D341Med (cell line): ENCODE results near the gene SCAF11.

ENCODE experiments used
- DNase-seq: peaks from one replicate; pipeline ENCODE4 v3.0.0; 2012; ENCODE audit warnings: low spot score

SCAF11 gene

GRCh38 chr12:45978108-45978507, 12.3 kb downstream of the SCAF11 start:
- DNase-seq = no peak

GRCh38 chr12:45977620-45978019, 12.8 kb downstream of the SCAF11 start:
- no peak for DNase-seq

- no peak for DNase-seq
These were observed 14.9 kb downstream of the SCAF11 start for GRCh38 chr12:45975506-45975905.

GRCh38 chr12:45974883-45975282, 15.5 kb downstream of the SCAF11 start:
- DNase-seq = no peak

- DNase-seq = no peak
These were observed 16.1 kb downstream of the SCAF11 start for GRCh38 chr12:45974171-45974719.

DNA sequence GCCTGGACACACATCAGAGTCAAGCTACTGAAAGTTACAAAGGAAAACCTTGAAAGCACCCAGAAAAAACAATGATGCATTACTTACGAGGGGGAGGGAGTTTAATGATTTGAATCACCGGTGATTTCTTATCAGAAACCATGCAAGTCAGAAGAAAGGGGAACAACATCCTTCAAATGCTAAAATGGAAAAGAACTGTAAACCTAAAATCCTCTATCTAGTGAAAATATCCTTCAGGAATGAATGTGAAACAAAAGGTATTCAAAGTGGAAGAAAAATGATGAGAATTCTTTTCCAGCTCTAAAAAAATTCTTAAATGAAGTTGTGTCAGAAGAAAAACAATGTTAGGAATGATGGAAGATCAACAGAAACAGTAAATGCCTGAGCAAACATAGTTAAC, 16.8 kb downstream of the SCAF11 start:
- DNase-seq = no peak

DNA sequence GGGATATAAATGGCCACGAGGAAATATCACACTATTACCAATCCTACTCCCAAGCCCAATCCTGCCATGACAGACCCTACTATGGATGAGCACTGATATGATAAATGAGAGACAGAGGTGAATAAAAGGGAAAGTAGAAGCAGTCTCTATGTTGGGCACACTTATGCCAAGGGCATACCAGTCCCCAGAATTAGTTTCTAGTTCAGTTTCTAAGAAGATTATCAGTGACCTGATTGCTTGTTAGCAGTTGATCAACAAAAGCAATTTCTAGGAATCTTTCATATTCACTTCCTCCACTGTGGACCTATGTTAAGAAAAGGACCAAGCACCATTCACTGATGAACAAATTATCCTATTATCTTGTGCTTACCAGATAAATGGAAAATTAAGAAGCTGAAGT, 20.0 kb downstream of the SCAF11 start:
- DNase-seq = no peak

DNA sequence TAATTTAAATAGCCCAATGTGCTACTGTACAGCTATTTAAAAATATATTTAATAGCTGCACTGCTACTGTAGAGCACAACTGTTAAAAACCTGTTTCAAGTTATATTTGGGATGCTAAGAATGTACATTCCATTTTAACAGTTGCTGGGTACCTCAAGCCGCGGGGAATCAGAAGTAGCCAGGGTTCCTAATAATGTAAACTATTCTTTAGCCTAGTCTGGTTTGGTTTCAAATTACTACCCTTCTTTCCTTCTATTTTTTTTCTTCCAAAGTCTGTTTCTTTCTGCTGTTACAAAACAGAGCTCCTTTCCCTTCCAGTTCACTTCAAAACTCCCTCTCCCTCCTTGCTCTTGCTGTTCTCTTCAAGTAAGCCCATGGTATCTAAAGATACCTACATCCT, 21.3 kb downstream of the SCAF11 start:
- no peak for DNase-seq

DNA sequence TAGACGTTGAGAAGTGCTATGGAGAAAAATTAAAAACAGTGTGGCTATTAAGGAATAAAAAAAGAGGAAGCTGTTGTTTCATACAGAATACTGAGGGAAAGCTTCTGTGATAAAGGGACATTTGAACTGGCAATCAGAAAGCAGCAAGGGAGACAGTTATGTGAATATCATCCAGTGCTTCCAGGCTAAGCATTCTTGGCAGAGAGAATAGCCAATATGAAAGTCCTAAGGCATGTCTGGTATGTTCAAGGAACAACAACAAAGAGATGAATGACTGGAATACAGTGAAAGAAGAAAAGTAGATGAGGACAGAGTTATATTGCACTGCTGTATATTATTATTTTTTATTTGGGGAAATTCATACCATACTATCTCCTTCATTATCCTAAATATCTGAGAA, 23.9 kb downstream of the SCAF11 start:
- DNase-seq = no peak

DNA sequence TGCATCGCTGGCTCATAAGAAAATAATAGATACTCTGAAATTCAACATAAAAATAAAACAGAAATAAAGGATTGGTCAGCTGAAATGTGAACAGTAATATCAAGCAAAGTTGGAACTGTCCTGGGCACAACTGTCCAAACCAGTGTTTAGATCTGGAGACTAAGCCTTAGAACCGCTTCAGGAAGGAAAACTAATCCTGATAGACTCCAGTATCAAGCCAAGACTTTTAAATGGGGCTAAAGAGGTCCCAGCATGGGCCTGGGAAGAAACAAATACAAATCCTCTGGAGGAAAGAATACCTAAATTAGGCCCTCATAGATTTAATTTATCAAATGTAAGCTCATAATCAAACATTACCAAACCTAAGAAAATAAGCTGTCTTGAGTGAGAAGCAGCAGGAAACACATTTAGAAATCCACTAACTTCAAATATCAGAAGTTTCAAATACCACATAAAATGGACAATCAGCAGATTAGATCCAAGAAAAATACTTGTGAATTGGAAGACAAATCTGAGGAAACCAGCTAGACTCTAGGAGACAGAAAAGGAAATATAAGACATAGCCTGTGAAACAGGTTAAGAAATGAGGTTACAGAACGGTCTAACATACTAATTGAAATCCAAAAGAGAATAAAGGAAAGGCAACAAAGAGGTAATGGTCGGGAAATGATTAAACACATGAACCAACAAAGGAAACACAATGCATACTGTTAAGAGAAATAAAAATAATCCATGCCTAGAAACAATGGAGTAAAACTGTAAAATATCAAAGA, 27.6 kb downstream of the SCAF11 start:
- no peak for DNase-seq

DNA sequence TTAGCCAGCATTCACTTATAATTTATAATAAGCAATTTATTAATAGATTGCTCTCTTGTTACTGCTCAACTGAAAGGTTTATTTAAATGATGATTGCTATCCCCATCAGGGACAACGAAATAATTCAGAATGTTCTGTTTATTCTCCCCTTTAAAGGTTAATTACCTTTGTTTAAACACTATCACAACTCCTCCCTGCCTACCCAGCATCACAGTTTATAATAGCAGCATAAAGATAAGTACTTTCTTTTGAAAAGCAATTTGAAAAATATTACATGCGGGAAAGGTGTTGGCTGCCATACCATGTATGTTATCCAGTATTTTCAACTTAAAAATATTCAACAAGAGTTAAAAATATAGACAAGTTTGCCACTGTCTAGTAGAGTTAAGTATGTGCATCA, 30.6 kb downstream of the SCAF11 start:
- DNase-seq = no peak

- no peak for DNase-seq
These were observed 31.3 kb downstream of the SCAF11 start for GRCh38 chr12:45959025-45959424.

- DNase-seq = no peak
These were observed 41.8 kb downstream of the SCAF11 start for GRCh38 chr12:45948546-45948945.

- DNase-seq = no peak
These were observed 43.9 kb downstream of the SCAF11 start for GRCh38 chr12:45946435-45946834.

DNA sequence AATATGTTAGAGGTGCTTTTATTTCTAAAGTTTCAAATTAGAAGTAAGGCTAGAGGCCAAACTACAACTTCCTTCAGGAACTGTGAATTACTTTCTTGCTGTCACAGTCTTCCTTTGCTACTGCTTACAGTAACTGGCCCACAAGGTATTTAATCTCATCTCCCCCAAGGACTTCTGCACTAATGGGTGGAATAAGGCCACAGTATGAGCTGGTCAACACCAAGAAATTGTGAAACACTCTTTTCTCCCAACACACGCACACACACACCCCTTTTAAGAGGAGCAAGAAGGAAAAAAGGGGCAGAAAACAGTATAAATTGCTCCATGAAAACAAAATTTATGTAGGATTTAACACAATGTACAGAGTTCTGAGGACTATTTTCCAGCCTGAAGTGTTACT, 45.6 kb downstream of the SCAF11 start:
- no peak for DNase-seq

- DNase-seq = no peak
These were observed 50.6 kb downstream of the SCAF11 start for GRCh38 chr12:45939759-45940158.

- DNase-seq = no peak
These were observed 51.8 kb downstream of the SCAF11 start for GRCh38 chr12:45938566-45938965.

DNA sequence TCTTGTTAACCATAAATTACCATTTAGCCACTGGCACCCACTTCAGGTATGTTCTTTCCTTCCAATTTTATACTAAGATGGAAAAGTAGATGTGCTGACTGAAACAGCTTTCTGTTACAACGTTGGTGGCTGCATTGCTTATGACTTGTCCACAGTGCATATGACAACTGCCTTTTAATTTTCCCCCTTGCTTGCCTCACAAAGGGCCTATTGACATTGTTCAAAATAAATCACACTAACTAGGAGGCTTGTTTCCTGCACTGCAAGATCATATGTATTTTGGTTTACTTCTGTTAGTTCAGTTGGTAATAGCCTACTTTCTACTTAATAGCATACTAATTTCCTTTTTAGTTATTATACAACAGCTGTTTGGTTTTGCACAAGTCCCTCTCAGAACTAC, 55.4 kb downstream of the SCAF11 start:
- no peak for DNase-seq

DNA sequence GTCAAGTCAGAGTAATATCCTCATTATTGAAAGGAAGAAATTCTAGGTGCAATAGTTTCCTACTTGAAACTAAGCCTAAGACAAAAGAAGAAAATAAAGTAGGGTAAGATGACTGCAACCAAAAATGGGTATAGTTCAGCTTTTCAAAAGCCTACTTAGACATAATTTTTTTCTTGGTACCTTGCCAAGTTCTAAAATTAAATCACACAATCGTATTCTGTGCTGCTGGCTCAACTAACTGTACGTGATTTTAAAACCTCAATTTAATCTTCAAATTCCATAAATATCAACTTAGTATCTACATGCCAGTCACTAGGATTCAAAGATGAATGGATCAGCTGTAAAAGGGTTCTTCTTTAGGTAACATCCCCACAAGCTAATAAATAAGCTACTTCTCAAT, 56.9 kb downstream of the SCAF11 start:
- no peak for DNase-seq

- DNase-seq = no peak
These were observed 60.0 kb downstream of the SCAF11 start for GRCh38 chr12:45930369-45930768.

GRCh38 chr12:45928309-45928708, 62.1 kb downstream of the SCAF11 start:
- no peak for DNase-seq

GRCh38 chr12:45918818-45919217, 71.6 kb downstream of the SCAF11 start:
- DNase-seq = no peak

DNA sequence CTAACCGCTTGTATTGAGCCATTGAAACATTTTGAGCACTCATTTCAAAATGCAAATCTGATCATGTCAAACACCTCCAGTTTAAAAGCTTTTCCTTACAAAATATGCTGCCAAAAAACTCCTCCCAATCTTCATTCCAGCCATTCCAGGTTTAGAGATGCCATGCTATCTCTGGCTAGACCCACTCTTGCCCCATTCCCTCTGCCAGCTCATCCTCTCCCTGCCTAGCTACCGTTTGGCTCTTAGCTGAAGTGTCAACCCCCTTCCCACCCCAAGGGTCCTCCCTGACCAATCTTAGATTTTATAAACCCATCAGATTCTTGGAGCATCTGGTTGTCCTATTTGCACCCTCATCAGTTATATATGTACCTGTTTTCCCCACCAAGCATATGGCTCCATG, 75.0 kb downstream of the SCAF11 start:
- DNase-seq = peak; percentile 16

- DNase-seq = peak; percentile 41
These were observed 76.3 kb downstream of the SCAF11 start for GRCh38 chr12:45914090-45914489.
